Measurements from ENCODE around the gene TASOR.

- TF ChIP-seq POLR2A (IDR thresholded peaks at IDR 0.05; ENCODE audit: low read length) (no peak), GATA1 (IDR thresholded peaks at IDR 0.05; ENCODE audit: low read depth, low read length) (no peak)
Observed at GRCh38 chr3:56645407-56645806, 37.7 kb downstream of the TASOR start.
